HG03159 (cell line): ENCODE measurements around the gene RPL9.
"Not testable (repeated sequence)": the region's sequence is repeated elsewhere in the genome, so short reads cannot be mapped to it uniquely, and the experiment has no call there.

Experiments used
- ATAC-seq: cut with Tn5 transposase; IDR thresholded peaks from one replicate; pipeline ENCODE4 v1.9.1; 2021; ENCODE audit warnings: mild to moderate bottlenecking, moderate library complexity; ENCODE audit not compliant: unreplicated experiment

The RPL9 gene

DNA sequence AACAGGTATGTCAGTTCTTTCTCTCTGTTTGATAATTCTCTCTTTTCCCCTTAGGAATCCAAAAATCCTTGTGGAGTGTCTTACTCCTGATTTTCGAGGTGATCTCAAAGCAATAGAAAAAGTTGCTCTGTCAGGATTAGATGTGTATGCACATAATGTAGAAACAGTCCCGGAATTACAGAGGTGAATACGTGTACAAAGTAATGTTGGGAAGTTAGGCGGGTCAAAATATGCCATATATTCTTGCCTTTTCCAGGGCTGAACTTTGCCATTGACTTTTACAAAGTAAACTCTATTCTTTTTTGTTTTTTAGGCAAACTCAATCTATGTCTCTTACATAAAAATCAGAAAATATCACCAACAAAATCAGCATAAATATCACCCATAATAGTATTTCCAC, 8.7 kb upstream of the RPL9 start:
- ATAC-seq = no peak

- no peak for ATAC-seq
Measured at GRCh38 chr4:39466747-39467146, 8.0 kb upstream of the RPL9 start.

- ATAC-seq = no peak
Measured at GRCh38 chr4:39464886-39465501, 6.3 kb upstream of the RPL9 start.

GRCh38 chr4:39458161-39458504, 589 bp downstream of the RPL9 start:
- ATAC-seq = not testable (repeated sequence)

GRCh38 chr4:39456946-39457763, 1.6 kb downstream of the RPL9 start:
- no peak for ATAC-seq

- no peak for ATAC-seq
Measured at GRCh38 chr4:39455486-39455885, 3.2 kb downstream of the RPL9 start.

- ATAC-seq = no peak
Measured at GRCh38 chr4:39453738-39454137, 5.0 kb downstream of the RPL9 start.

DNA sequence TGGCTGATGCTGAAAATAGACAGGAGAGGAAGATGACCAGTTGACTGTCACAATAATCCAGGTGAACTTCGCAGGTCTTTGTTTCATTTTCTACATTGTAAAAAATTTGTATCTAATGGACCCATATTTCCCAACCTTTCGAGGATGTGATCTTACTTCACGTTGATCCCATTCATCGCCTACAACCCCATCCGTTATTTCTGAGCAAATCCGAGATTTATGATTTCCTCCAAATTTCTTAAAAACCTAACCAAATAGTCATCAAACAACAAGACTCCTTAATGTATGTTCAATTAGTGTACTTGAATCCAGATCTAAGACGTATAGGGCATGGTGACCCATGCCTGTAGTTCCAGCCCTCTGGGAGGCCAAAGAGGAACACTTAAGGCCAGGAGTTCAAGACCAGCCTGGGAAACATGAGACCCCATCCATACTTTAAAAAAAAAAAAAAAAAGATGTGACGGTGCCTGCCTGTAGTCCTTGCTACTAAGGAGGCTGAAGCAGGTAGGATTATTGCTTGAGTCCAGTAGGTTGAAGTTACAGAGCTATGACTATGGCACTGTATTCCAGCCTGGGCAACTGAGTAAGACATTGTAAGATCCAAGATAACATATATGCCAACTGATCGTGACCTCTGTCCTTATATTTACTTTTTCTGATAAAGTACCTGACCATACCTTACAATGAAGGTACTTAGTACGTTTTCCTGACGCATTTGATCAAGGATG, 5.7 kb downstream of the RPL9 start:
- no peak for ATAC-seq

DNA sequence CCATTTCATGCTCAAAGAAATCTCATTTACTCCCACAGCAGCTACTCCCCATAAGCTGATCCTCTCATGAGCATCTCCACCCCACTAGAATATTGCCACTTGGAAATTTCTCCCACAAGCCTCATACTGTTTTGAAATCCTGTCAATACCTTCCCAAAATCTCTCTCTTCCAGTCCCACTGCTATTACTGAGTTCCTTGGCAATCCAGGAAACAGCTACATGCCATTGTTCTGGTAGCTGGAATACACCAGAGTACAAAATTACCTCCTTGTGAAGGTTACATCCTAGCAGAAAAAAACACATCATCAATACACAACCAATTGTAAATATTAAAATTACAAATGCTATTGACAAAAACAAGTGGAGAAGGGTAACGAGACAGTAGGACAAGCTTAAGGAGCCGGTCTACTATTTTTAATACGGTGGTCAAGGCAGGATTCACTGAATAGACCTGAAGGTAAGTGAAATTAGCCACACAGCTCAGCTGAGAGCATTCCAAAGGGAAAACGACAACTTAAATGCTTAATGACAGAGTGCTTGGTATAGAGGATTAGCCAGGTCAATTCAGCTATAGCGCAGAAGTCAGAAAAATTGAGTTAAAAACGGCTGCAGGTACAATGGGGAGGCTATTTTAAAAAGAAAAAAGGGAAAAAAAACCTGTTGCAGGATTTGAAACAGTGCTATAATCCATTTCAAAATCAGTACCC, 6.4 kb downstream of the RPL9 start:
- ATAC-seq = no peak

GRCh38 chr4:39451423-39452023, 7.2 kb downstream of the RPL9 start:
- no peak for ATAC-seq

GRCh38 chr4:39450618-39451017, 8.1 kb downstream of the RPL9 start:
- no peak for ATAC-seq

GRCh38 chr4:39446842-39447573, 11.7 kb downstream of the RPL9 start:
- peak; percentile 86 for ATAC-seq

DNA sequence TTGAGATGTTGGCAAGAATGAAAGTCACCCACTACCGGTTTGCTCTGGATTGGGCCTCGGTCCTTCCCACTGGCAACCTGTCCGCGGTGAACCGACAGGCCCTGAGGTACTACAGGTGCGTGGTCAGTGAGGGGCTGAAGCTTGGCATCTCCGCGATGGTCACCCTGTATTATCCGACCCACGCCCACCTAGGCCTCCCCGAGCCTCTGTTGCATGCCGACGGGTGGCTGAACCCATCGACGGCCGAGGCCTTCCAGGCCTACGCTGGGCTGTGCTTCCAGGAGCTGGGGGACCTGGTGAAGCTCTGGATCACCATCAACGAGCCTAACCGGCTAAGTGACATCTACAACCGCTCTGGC, 12.3 kb downstream of the RPL9 start:
- ATAC-seq = no peak

DNA sequence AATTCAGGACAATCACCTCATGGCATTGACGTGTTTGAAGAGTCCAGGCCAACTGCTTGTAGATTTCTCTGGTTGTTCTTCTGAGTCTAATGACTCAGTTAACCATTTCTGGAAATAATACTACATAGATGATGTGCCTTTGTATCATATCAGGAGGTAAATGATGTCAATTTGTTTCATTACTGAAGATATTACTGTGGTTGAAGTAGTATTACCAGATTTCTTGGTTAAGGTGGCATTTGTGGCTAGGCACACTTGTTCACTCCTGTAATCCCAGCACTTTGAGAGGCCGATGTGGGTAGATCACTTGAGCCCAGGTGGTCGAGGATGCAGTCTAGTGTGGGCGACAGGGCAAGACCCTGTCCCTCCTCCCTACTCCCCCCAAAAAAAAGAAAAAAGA, 15.7 kb downstream of the RPL9 start:
- ATAC-seq = no peak

DNA sequence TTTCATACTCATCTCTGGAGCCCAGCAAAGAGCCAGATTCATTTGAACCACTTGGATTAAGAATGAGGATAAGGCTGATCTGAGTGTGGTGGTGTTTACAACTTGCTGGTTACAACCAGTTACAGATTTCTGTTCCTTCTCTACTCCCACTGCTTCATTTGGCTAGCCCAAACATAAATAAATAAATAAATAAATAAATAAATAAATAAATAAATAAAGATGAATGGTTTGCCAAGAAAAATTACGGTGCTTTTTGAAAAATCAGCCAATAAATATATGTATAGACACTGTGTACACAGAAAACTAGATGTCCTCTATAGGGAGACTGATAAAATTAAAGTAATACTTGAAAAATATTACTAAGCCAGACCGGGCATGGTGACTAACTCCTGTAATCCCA, 17.1 kb downstream of the RPL9 start:
- no peak for ATAC-seq

DNA sequence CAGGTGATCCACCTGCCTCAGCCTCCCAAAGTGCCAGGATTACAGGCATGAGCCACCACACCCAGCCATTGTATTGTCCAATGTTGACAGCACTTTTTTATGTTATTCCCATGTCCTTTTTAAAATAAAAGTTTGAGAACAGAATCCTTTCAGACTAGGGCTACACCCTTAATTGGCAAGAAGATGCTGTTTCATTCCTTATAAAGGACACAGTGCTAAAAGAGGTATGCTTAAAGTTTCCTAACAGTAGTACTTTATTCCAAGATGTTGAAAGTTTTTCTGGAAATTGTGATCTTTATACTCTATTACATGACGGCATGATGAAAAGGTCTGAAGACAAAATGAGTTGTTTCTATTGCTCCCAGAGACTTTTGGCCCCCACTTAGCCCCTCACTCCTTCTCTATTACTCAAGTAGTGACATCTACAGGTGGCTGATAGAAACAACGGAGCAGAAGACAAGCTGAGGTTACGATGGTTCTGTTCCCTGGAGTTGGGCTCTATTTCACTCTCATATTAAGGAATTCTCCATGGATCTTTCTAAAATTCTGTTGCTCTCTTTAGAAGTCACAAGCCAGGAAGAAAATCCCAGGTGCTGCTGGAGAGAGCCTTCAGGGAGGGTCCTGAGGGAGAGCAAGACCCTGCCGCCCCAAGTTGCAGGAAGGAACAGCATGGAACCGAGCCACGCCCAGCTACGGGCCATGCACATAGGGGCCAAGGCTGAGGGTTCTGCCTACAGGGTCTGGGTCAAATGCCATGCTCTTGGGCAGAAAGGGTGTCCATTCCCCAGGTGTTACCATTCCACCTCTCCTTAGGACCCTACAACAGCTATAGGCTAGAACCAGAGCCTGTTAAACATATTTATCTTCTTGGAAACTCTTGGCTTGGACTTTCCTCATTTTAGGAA, 22.8 kb downstream of the RPL9 start:
- no peak for ATAC-seq

GRCh38 chr4:39433878-39434492, 24.7 kb downstream of the RPL9 start:
- ATAC-seq = no peak

- ATAC-seq = no peak
Measured at GRCh38 chr4:39429476-39430334, 29.0 kb downstream of the RPL9 start.
